ENCODE measurements around the gene DUOX2.
A peak's percentile ranks its signal among the peaks of the same experiment; 100 is the strongest.
"Not testable (repeated sequence)": the region's sequence is repeated elsewhere in the genome, so short reads cannot be mapped to it uniquely, and the experiment has no call there.

The DUOX2 gene

GRCh38 chr15:45136378-45136764 is 22.4 kb upstream of the DUOX2 start:
- Histone ChIP-seq H3K9me3 (ENCODE audit: low read length) (no peaks in the 10 kb centered on the region), H3F3A (ENCODE audit: insufficient read depth, low read length) (no peaks in the 10 kb centered on the region), H3K27ac (ENCODE audit: low read depth, low read length, poor library complexity, severe bottlenecking) (no peak overlapping the region), H3K36me3 (ENCODE audit: insufficient read depth, low read length) (no peaks in the 10 kb centered on the region), H3K4me3 (ENCODE audit: low read depth, low read length, poor library complexity, severe bottlenecking) (no peak overlapping the region), H3K9ac (ENCODE audit: low read length) (no peak overlapping the region), H3K4me1 (ENCODE audit: insufficient read depth, low read length, severe bottlenecking) (no peaks in the 10 kb centered on the region), H3K9me2 (ENCODE audit: low read depth, low read length) (no peaks in the 10 kb centered on the region), H2AFZ (ENCODE audit: low read length) (no peak overlapping the region), H3K4me2 (ENCODE audit: low read length) (no peak overlapping the region), H3K27me3 (ENCODE audit: insufficient read depth, low read length) (peaks cover 4% of the 10 kb centered on the region; the same call in 1 of the 2 replicates), H3K79me2 (ENCODE audit: insufficient read depth, low read length) (no peaks in the 10 kb centered on the region), H4K20me1 (ENCODE audit: insufficient read depth, low read length) (no peaks in the 10 kb centered on the region)
- TF ChIP-seq CTCF (IDR thresholded peaks at IDR 0.05; ENCODE audit: low read length) (peak; percentile 39; the same call in 1 of the 2 replicates), EZH2 (IDR thresholded peaks at IDR 0.05; ENCODE audit: borderline replicate concordance, low read length) (no peak)

DNA sequence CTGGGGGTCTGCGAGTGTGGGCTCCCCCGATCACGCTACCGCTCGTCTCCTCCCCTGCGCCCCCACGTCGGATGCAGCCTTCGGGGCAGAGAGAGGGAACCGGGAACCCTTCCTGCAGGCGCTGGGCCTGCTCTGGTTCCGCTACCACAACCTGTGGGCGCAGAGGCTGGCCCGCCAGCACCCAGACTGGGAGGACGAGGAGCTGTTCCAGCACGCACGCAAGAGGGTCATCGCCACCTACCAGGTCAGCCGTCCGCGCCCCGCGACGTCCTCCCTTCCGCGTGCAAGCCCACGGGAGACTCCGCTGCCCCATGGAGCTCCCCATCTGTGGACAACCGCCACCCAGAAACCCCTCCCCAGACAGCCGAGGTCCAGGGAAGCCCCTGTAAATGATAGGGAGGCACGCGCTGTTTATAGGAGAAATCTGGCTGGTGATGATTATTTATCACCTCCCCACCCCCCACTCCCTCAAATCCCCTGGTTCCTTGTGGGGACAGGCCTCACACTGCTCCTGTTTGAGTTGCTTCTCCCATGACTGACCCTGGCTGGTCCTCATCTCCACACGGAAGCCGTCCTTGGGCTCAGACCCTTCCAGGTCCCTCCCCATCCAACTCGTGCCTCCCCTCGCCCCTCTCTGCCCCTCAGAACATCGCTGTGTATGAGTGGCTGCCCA is 21.9 kb upstream of the DUOX2 start:
- not testable (repeated sequence) for H3K27ac ChIP-seq (ENCODE audit: low read depth, low read length, poor library complexity, severe bottlenecking); H3K36me3 ChIP-seq (ENCODE audit: insufficient read depth, low read length); H3K27me3 ChIP-seq (ENCODE audit: insufficient read depth, low read length); H3K9ac ChIP-seq (ENCODE audit: low read length); H3K4me3 ChIP-seq (ENCODE audit: low read depth, low read length, poor library complexity, severe bottlenecking); H3K9me3 ChIP-seq (ENCODE audit: low read length); H3K9me2 ChIP-seq (ENCODE audit: low read depth, low read length); H3K79me2 ChIP-seq (ENCODE audit: insufficient read depth, low read length); H3K4me2 ChIP-seq (ENCODE audit: low read length); H4K20me1 ChIP-seq (ENCODE audit: insufficient read depth, low read length); H2AFZ ChIP-seq (ENCODE audit: low read length); H3F3A ChIP-seq (ENCODE audit: insufficient read depth, low read length); H3K4me1 ChIP-seq (ENCODE audit: insufficient read depth, low read length, severe bottlenecking)

DNA sequence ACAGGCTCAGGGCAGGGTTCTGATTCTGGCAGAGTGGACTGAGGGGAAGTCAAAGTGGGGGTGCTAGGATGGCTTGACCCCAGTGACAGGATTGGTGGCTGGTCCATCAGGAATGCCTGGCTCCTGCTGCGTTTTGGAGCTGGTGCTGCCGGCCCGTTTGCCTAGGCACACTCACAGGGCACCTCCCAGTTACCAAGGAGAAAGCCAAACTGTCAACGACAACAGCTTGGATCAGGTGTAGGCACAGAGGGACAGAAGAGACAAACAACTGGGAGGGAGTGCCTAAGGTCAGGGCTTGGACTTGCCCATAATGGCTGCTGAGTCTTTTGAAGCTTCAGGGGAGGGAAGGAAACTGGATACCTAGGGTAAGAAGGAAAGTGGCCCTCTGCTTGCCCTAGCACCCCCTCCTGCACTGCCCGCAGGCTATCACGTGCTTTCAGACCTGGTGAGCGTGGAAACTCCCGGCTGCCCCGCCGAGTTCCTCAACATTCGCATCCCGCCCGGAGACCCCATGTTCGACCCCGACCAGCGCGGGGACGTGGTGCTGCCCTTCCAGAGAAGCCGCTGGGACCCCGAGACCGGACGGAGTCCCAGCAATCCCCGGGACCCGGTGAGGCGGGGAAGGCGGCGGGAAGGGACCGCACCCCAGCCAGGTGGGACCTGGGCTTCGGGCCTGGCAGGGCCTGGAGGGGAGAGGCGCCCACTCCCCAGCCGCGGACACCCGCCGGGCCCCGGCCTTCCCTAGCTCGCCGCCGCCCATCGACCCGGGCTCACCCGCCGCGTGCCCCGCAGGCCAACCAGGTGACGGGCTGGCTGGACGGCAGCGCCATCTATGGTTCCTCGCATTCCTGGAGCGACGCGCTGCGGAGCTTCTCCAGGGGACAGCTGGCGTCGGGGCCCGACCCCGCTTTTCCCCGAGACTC is 21.0 kb upstream of the DUOX2 start:
- no peak overlapping the region for H3K4me2 ChIP-seq (ENCODE audit: low read length)

More for the DNA sequence above, 21.0 kb upstream of the DUOX2 start:
- no peaks in the 10 kb centered on the region for H3K9me3 ChIP-seq (ENCODE audit: low read length)
- no peaks in the 10 kb centered on the region for H3K79me2 ChIP-seq (ENCODE audit: insufficient read depth, low read length)
- no peaks in the 10 kb centered on the region for H3K36me3 ChIP-seq (ENCODE audit: insufficient read depth, low read length)
- no peaks in the 10 kb centered on the region for H3K4me1 ChIP-seq (ENCODE audit: insufficient read depth, low read length, severe bottlenecking)
- peaks cover 4% of the 10 kb centered on the region; the same call in 1 of the 2 replicates for H3K27me3 ChIP-seq (ENCODE audit: insufficient read depth, low read length)
- no peaks in the 10 kb centered on the region for H3K9me2 ChIP-seq (ENCODE audit: low read depth, low read length)
- H3F3A ChIP-seq (ENCODE audit: insufficient read depth, low read length), result no peaks in the 10 kb centered on the region
- H3K9ac ChIP-seq (ENCODE audit: low read length), result no peak overlapping the region
- H3K27ac ChIP-seq (ENCODE audit: low read depth, low read length, poor library complexity, severe bottlenecking), result no peak overlapping the region
- TF ChIP-seq CTCF (IDR thresholded peaks at IDR 0.05; ENCODE audit: low read length), result no peak
- TF ChIP-seq EZH2 (IDR thresholded peaks at IDR 0.05; ENCODE audit: borderline replicate concordance, low read length), result no peak
- H3K4me3 ChIP-seq (ENCODE audit: low read depth, low read length, poor library complexity, severe bottlenecking), result no peak overlapping the region
- H2AFZ ChIP-seq (ENCODE audit: low read length), result no peak overlapping the region
- no peaks in the 10 kb centered on the region for H4K20me1 ChIP-seq (ENCODE audit: insufficient read depth, low read length)

All from OCI-LY1 (cell line).